Fibroblast of skin of left quadriceps (primary cell): Measurements from ENCODE around the gene SPAG8.

Source experiments
- DNase-seq, 2 experiments: peaks; one replicate each; pipeline ENCODE4 v3.0.0-alpha.2; 2013; ENCODE audit warnings: low read depth in 2 of 2

Gene SPAG8

GRCh38 chr9:35811381-35812024 is 559 bp downstream of the SPAG8 start:
- no peak for DNase-seq

GRCh38 chr9:35810122-35810521 is 1.9 kb downstream of the SPAG8 start:
- no peak for DNase-seq

GRCh38 chr9:35808433-35808832 is 3.6 kb downstream of the SPAG8 start:
- DNase-seq: no peak

GRCh38 chr9:35806101-35806500 is 6.0 kb downstream of the SPAG8 start:
- DNase-seq: no peak

- DNase-seq: no peak
Measured at GRCh38 chr9:35801328-35802128, 10.5 kb downstream of the SPAG8 start.

- DNase-seq: no peak
Measured at GRCh38 chr9:35800530-35800929, 11.5 kb downstream of the SPAG8 start.

- DNase-seq: no peak
Measured at GRCh38 chr9:35798658-35799374, 13.2 kb downstream of the SPAG8 start.

GRCh38 chr9:35797311-35798109 is 14.6 kb downstream of the SPAG8 start:
- DNase-seq: no peak

GRCh38 chr9:35795695-35796094 is 16.4 kb downstream of the SPAG8 start:
- DNase-seq: no peak

- no peak for DNase-seq
Measured at GRCh38 chr9:35793461-35793860, 18.6 kb downstream of the SPAG8 start.

GRCh38 chr9:35792826-35793225 is 19.2 kb downstream of the SPAG8 start:
- no peak for DNase-seq

GRCh38 chr9:35792024-35792813 is 19.8 kb downstream of the SPAG8 start:
- no peak for DNase-seq

- DNase-seq: no peak
Measured at GRCh38 chr9:35791297-35791921, 20.7 kb downstream of the SPAG8 start, which contains the start of gene NPR2. Gene NPR2, plus strand, starts transcription at chr9:35791591. Its CDS starts 818 bp downstream, at chr9:35792409.

GRCh38 chr9:35790385-35791296 is 21.4 kb downstream of the SPAG8 start:
- peak; percentile 73 to 74 for DNase-seq

- DNase-seq: no peak
Measured at GRCh38 chr9:35790025-35790384, 22.1 kb downstream of the SPAG8 start.

GRCh38 chr9:35789541-35789940 is 22.5 kb downstream of the SPAG8 start:
- DNase-seq: no peak

GRCh38 chr9:35783418-35783817 is 28.6 kb downstream of the SPAG8 start:
- DNase-seq: no peak

- no peak for DNase-seq
Measured at GRCh38 chr9:35781066-35781465, 31.0 kb downstream of the SPAG8 start.

- DNase-seq: no peak
Measured at GRCh38 chr9:35778496-35778895, 33.6 kb downstream of the SPAG8 start.
